ENCODE measurements around the gene SPANXD. TPM values are rescaled to one million over a fixed set of nuclear protein-coding genes. Genes with fewer than 3 reads are reported as not detected.

Gene SPANXD, protein sequence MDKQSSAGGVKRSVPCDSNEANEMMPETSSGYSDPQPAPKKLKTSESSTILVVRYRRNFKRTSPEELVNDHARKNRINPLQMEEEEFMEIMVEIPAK
- total RNA-seq, result not detected in 2 replicates

DNA sequence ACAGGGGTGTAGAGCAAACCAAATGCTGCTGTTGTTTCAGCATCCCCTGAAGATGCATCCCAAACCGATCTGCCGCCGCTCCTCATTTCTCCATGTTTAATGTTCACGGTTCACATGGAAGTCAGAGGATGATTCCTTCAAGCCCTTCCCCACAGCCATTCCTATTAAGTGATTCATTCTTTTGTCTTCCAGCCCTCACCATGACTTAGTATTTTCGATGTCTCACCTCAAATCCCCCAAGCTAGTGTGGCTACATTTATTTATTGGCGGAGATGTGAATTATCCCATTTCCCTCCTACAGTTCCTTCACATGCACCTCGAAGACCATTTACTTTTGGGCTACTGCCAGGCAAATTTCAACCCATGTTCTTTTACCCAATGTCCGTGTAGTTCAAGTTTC is at the start of gene SPANXD:
SPANXD (minus strand) TSS at position 101 of the 400 bp plus-strand sequence. CDS start 334 bp downstream, outside the sequence.

Other genes starting within 250 kb of the SPANXD start
- not detected in 2 replicates for gene SPANXA1, start 114.0 kb downstream of the SPANXD start, total RNA-seq
- not detected in 2 replicates for gene SPANXA2, start 109.0 kb downstream of the SPANXD start, total RNA-seq
- gene MAGEC3, start 139.6 kb upstream of the SPANXD start, total RNA-seq, result not detected in 2 replicates
- not detected in 2 replicates for gene MAGEC1, start 205.2 kb upstream of the SPANXD start, total RNA-seq

All from smooth muscle cell of trachea (primary cell).